Activated naive CD8-positive, alpha-beta T cell treated with anti-CD3 and anti-CD28 coated beads, Interleukin-2, amount 10 ng/mL, durations not matched to agents 7 days and 5 days (primary cell): Measurements from ENCODE around the gene CARNS1. TPM values are rescaled to one million over a fixed set of nuclear protein-coding genes. Genes with fewer than 3 reads are reported as not detected.

ENCODE experiments used
- ATAC-seq: fragments of 150-1000 bp; cut with Tn5 transposase; one replicate; pipeline ENCODE4 v1.10.0; 2021; ENCODE audit warnings: low read depth, moderate library complexity
- POLR2A ChIA-PET: fragments of 350-600 bp; sonication (Branson Sonifier 250); formaldehyde crosslinking; loops from one replicate; lab custom pipeline; 2021; ENCODE audit warnings: antibody characterized with exemption; lab: Charles Lee
- DNase-seq: peaks from one replicate; pipeline ENCODE4 v3.0.0; 2021
- H3K27ac Mint-ChIP-seq: one replicate; pipeline ENCODE4 v1.8.0; 2022; ENCODE audit warnings: mild to moderate bottlenecking, mixed read lengths
- H3K27me3 Mint-ChIP-seq: one replicate; pipeline ENCODE4 v1.8.0; 2022; ENCODE audit warnings: mild to moderate bottlenecking, moderate library complexity, mixed read lengths
- H3K36me3 Mint-ChIP-seq: one replicate; pipeline ENCODE4 v1.8.0; 2021; ENCODE audit warnings: mild to moderate bottlenecking, mixed read lengths
- H3K4me1 Mint-ChIP-seq: one replicate; pipeline ENCODE4 v1.8.0; 2021; ENCODE audit warnings: mixed read lengths
- H3K4me3 Mint-ChIP-seq: one replicate; pipeline ENCODE4 v1.8.0; 2022; ENCODE audit warnings: mild to moderate bottlenecking, moderate library complexity, mixed read lengths
- H3K9me3 Mint-ChIP-seq: one replicate; pipeline ENCODE4 v1.8.0; 2021; ENCODE audit warnings: mixed read lengths
- total RNA-seq, 2 experiments: library from RNA; stranded (reverse); gene quantifications; one replicate each; pipeline ENCODE4 v1.2.3, GENCODE V29; 2021

Gene CARNS1
- total RNA-seq, 2 experiments from 2014 or later: 5.5 to 5.6 TPM

GRCh38 chr11:67440229-67441097 is 25.0 kb downstream of the CARNS1 start:
- no peaks in the 10 kb centered on the region for H3K27me3 Mint-ChIP-seq
- no peaks in the 10 kb centered on the region for H3K9me3 Mint-ChIP-seq
- DNase-seq (no peak), ATAC-seq (no peak)
- POLR2A ChIA-PET: interaction anchor here (0.8 to 16.3 kb wide), 9 partner anchors 9 to 49 kb away, joined by 4 to 491 read pairs (median 6); partner anchors contain the start of genes AIP, CARNS1, PPP1CA and RAD9A
- peak overlapping the region; percentile 96 for H3K27ac Mint-ChIP-seq
- H3K36me3 Mint-ChIP-seq: peaks cover 25% of the 10 kb centered on the region
- peaks cover 39% of the 10 kb centered on the region for H3K4me1 Mint-ChIP-seq
- peak overlapping the region; percentile 98 for H3K4me3 Mint-ChIP-seq

GRCh38 chr11:67441098-67441563 is 25.7 kb downstream of the CARNS1 start:
- peak overlapping the region; percentile 37 for H3K4me3 Mint-ChIP-seq
- H3K9me3 Mint-ChIP-seq: no peaks in the 10 kb centered on the region
- H3K36me3 Mint-ChIP-seq: peaks cover 20% of the 10 kb centered on the region
- ATAC-seq (no peak), DNase-seq (no peak)
- peak overlapping the region; percentile 96 for H3K27ac Mint-ChIP-seq
- H3K4me1 Mint-ChIP-seq: peaks cover 44% of the 10 kb centered on the region
- POLR2A ChIA-PET: interaction anchor here (0.8 to 16.3 kb wide), 8 partner anchors 10 to 42 kb away, joined by 4 to 491 read pairs (median 5); partner anchors contain the start of genes AIP, CARNS1, PPP1CA and RPS6KB2
- H3K27me3 Mint-ChIP-seq: no peaks in the 10 kb centered on the region

- Mint-ChIP-seq H3K4me3 (no peak overlapping the region), H3K36me3 (peaks cover 14% of the 10 kb centered on the region), H3K9me3 (no peaks in the 10 kb centered on the region), H3K27me3 (no peaks in the 10 kb centered on the region), H3K4me1 (peaks cover 46% of the 10 kb centered on the region), H3K27ac (peak overlapping the region; percentile 87)
- ATAC-seq (no peak), DNase-seq (no peak)
- POLR2A ChIA-PET: interaction anchor here (1.4 to 16.3 kb wide), 7 partner anchors 11 to 42 kb away, joined by 4 to 491 read pairs (median 6); partner anchors contain the start of genes AIP, CARNS1, PPP1CA and TBC1D10C
Observed at GRCh38 chr11:67441731-67442351, 26.4 kb downstream of the CARNS1 start.

GRCh38 chr11:67442504-67443404 is 27.3 kb downstream of the CARNS1 start:
- POLR2A ChIA-PET: interaction anchor here (0.8 to 2.7 kb wide), 7 partner anchors 8 to 50 kb away, joined by 3 to 9 read pairs (median 3); partner anchors contain the start of genes AIP and TBC1D10C
- peak overlapping the region; percentile 61 for H3K4me3 Mint-ChIP-seq

GRCh38 chr11:67445515-67445914 is 30.0 kb downstream of the CARNS1 start:
- Mint-ChIP-seq H3K4me1 (peaks cover 33% of the 10 kb centered on the region), H3K4me3 (peak overlapping the region; percentile 81), H3K9me3 (no peaks in the 10 kb centered on the region), H3K36me3 (no peaks in the 10 kb centered on the region), H3K27ac (peak overlapping the region; percentile 86), H3K27me3 (peaks cover 5% of the 10 kb centered on the region)
- ATAC-seq (no peak), DNase-seq (no peak)
- POLR2A ChIA-PET: interaction anchor here (0.6 to 1.9 kb wide), 3 partner anchors 8 to 147 kb away, joined by 3 to 6 read pairs (median 3); partner anchors contain the start of gene PTPRCAP

More at GRCh38 chr11:67442504-67443404, 27.3 kb downstream of the CARNS1 start:
- no peak for ATAC-seq
- peaks cover 11% of the 10 kb centered on the region for H3K36me3 Mint-ChIP-seq
- H3K27ac Mint-ChIP-seq: peak overlapping the region; percentile 87
- H3K4me1 Mint-ChIP-seq: peaks cover 46% of the 10 kb centered on the region
- no peaks in the 10 kb centered on the region for H3K27me3 Mint-ChIP-seq
- no peak for DNase-seq
- H3K9me3 Mint-ChIP-seq: no peaks in the 10 kb centered on the region

- POLR2A ChIA-PET: interaction anchor here (1.3 to 4.4 kb wide), 2 partner anchors 11 to 31 kb away, joined by 3 to 23 read pairs; partner anchors contain the start of gene PTPRCAP
- peaks cover 29% of the 10 kb centered on the region for H3K4me1 Mint-ChIP-seq
- DNase-seq: no peak
- H3K27me3 Mint-ChIP-seq: peaks cover 5% of the 10 kb centered on the region
- no peaks in the 10 kb centered on the region for H3K36me3 Mint-ChIP-seq
- no peaks in the 10 kb centered on the region for H3K9me3 Mint-ChIP-seq
- no peak overlapping the region for H3K27ac Mint-ChIP-seq
- H3K4me3 Mint-ChIP-seq: no peak overlapping the region
- no peak for ATAC-seq
Observed at GRCh38 chr11:67448220-67448609, 32.7 kb downstream of the CARNS1 start.

GRCh38 chr11:67449116-67449844 is 33.8 kb downstream of the CARNS1 start:
- Mint-ChIP-seq H3K4me3 (no peak overlapping the region), H3K27ac (peak overlapping the region; percentile 28), H3K4me1 (peaks cover 26% of the 10 kb centered on the region), H3K27me3 (peaks cover 5% of the 10 kb centered on the region), H3K36me3 (no peaks in the 10 kb centered on the region), H3K9me3 (no peaks in the 10 kb centered on the region)
- POLR2A ChIA-PET: interaction anchor here (0.6 to 4.4 kb wide), 5 partner anchors 12 to 94 kb away, joined by 3 to 23 read pairs (median 6); partner anchors contain the start of genes PPP1CA, PTPRCAP and TBC1D10C
- ATAC-seq: no peak
- DNase-seq: no peak

GRCh38 chr11:67450796-67451657 is 35.5 kb downstream of the CARNS1 start:
- H3K9me3 Mint-ChIP-seq: no peaks in the 10 kb centered on the region
- no peaks in the 10 kb centered on the region for H3K36me3 Mint-ChIP-seq
- H3K27ac Mint-ChIP-seq: no peak overlapping the region
- H3K4me3 Mint-ChIP-seq: no peak overlapping the region
- POLR2A ChIA-PET: interaction anchor here (0.6 to 4.4 kb wide), 9 partner anchors 12 to 54 kb away, joined by 3 to 23 read pairs (median 4); partner anchors contain the start of genes PITPNM1, PPP1CA and PTPRCAP
- DNase-seq (no peak), ATAC-seq (no peak)
- H3K27me3 Mint-ChIP-seq: peaks cover 5% of the 10 kb centered on the region
- peaks cover 10% of the 10 kb centered on the region for H3K4me1 Mint-ChIP-seq

GRCh38 chr11:67451658-67451976 is 36.1 kb downstream of the CARNS1 start:
- POLR2A ChIA-PET: interaction anchor here (1.0 to 4.4 kb wide), 6 partner anchors 12 to 50 kb away, joined by 3 to 23 read pairs (median 5); partner anchors contain the start of genes PPP1CA and PTPRCAP
- H3K4me1 Mint-ChIP-seq: peaks cover 7% of the 10 kb centered on the region
- H3K36me3 Mint-ChIP-seq: no peaks in the 10 kb centered on the region
- ATAC-seq (no peak), DNase-seq (no peak)
- no peak overlapping the region for H3K4me3 Mint-ChIP-seq
- peaks cover 5% of the 10 kb centered on the region for H3K27me3 Mint-ChIP-seq
- H3K27ac Mint-ChIP-seq: no peak overlapping the region
- no peaks in the 10 kb centered on the region for H3K9me3 Mint-ChIP-seq

GRCh38 chr11:67452141-67452952 is 36.9 kb downstream of the CARNS1 start, which contains the start of gene GPR152:
Gene GPR152, minus strand, starts transcription at chr11:67452729. Its CDS starts 5 bp downstream, at chr11:67452724.
- Mint-ChIP-seq H3K27me3 (peaks cover 5% of the 10 kb centered on the region), H3K27ac (no peak within 1 kb of the TSS), H3K36me3 (no peaks in the 10 kb centered on the region), H3K4me1 (peaks cover 7% of the 10 kb centered on the region), H3K4me3 (no peak within 1 kb of the TSS), H3K9me3 (no peaks in the 10 kb centered on the region)
- POLR2A ChIA-PET: interaction anchor here (0.9 to 4.4 kb wide), 6 partner anchors 15 to 39 kb away, joined by 3 to 23 read pairs (median 4); partner anchors contain the start of gene PTPRCAP
- ATAC-seq (no peak), DNase-seq (no peak)
